ENCODE data around the gene DTX1. TPM values are rescaled to one million over a fixed set of nuclear protein-coding genes. Genes with fewer than 3 reads are reported as not detected.

Gene DTX1
- total RNA-seq, 1 donor from 2014 or later, result 1.8 TPM

- DNase-seq (ENCODE audit: low read depth in 2 of 2), result no peak
Measured at GRCh38 chr12:113070117-113070906, 13.8 kb downstream of the DTX1 start.

GRCh38 chr12:113071135-113072112 lies 14.9 kb downstream of the DTX1 start:
- DNase-seq (ENCODE audit: low read depth in 2 of 2), result no peak

GRCh38 chr12:113072136-113072535 lies 15.6 kb downstream of the DTX1 start:
- DNase-seq (ENCODE audit: low read depth in 2 of 2), result no peak

GRCh38 chr12:113073586-113073985 lies 17.1 kb downstream of the DTX1 start:
- DNase-seq (ENCODE audit: low read depth in 2 of 2), result no peak

- DNase-seq (ENCODE audit: low read depth in 2 of 2), result no peak
Measured at GRCh38 chr12:113075137-113075683, 18.7 kb downstream of the DTX1 start.

GRCh38 chr12:113077057-113077858 lies 20.7 kb downstream of the DTX1 start:
- DNase-seq (ENCODE audit: low read depth in 2 of 2), result no peak

GRCh38 chr12:113077859-113078255 lies 21.3 kb downstream of the DTX1 start:
- no peak for DNase-seq (ENCODE audit: low read depth in 2 of 2)

- DNase-seq (ENCODE audit: low read depth in 2 of 2), result no peak
Measured at GRCh38 chr12:113081873-113082272, 25.3 kb downstream of the DTX1 start.

- no peak for DNase-seq (ENCODE audit: low read depth in 2 of 2)
Measured at GRCh38 chr12:113082486-113083148, 26.1 kb downstream of the DTX1 start.

- peak in 1 of 2 donors; percentile 75 for DNase-seq (ENCODE audit: low read depth in 2 of 2)
Measured at GRCh38 chr12:113083863-113084435, 27.4 kb downstream of the DTX1 start.

GRCh38 chr12:113086249-113087164 lies 30.0 kb downstream of the DTX1 start:
- DNase-seq (ENCODE audit: low read depth in 2 of 2), result peak; percentile 11 to 16

- DNase-seq (ENCODE audit: low read depth in 2 of 2), result no peak
Measured at GRCh38 chr12:113087193-113087592, 30.7 kb downstream of the DTX1 start.

GRCh38 chr12:113088037-113088436 lies 31.5 kb downstream of the DTX1 start:
- DNase-seq (ENCODE audit: low read depth in 2 of 2), result peak in 1 of 2 donors; percentile 30

- no peak for DNase-seq (ENCODE audit: low read depth in 2 of 2)
Measured at GRCh38 chr12:113088971-113089756, 32.6 kb downstream of the DTX1 start.

- DNase-seq (ENCODE audit: low read depth in 2 of 2), result no peak
Measured at GRCh38 chr12:113089839-113090238, 33.3 kb downstream of the DTX1 start.

- DNase-seq (ENCODE audit: low read depth in 2 of 2), result no peak
Measured at GRCh38 chr12:113090740-113091139, 34.2 kb downstream of the DTX1 start.

GRCh38 chr12:113091506-113091905 lies 35.0 kb downstream of the DTX1 start:
- DNase-seq (ENCODE audit: low read depth in 2 of 2), result no peak
